ENCODE data around the gene ORAI3. TPM values are rescaled to one million over a fixed set of nuclear protein-coding genes. Genes with fewer than 3 reads are reported as not detected.

ORAI3 gene
- total and polyA plus RNA-seq, 2 of the 13 experiments (the other 11 are each of a cell fraction or from before 2014, with no cell fraction given): 11.4 to 32.0 TPM

GRCh38 chr16:30953511-30954124 lies 4.8 kb downstream of the ORAI3 start (continued):
- TF ChIP-seq ZNF687 (CRISPR knock-in tag; IDR thresholded peaks at IDR 0.05): peak; percentile 90
- TF ChIP-seq ZGPAT (CRISPR knock-in tag; IDR thresholded peaks at IDR 0.05): peak; percentile 33; the same call in 1 of the 2 replicates
- peak; percentile 90; the same call in 1 of the 2 replicates for TF ChIP-seq ZMAT3 (CRISPR knock-in tag; conservative IDR thresholded peaks at IDR 0.05)
- TF ChIP-seq GPN1 (CRISPR knock-in tag; IDR thresholded peaks at IDR 0.05; ENCODE audit: borderline replicate concordance): peak; percentile 29; the same call in 1 of the 2 replicates
- TF ChIP-seq ZNF614 (CRISPR knock-in tag; IDR thresholded peaks at IDR 0.05; ENCODE audit: borderline replicate concordance): peak; percentile 61; the same call in 1 of the 2 replicates
- TF ChIP-seq KMT2B (CRISPR knock-in tag; IDR thresholded peaks at IDR 0.05): peak; percentile 57; the same call in 1 of the 2 replicates
- TF ChIP-seq ZNF629 (CRISPR knock-in tag; conservative IDR thresholded peaks at IDR 0.05): 0 out of 2 replicates have a peak, but pooled peaks have one; percentile 6
- no peak for TF ChIP-seq SMAD1 (CRISPR knock-in tag; IDR thresholded peaks at IDR 0.05; ENCODE audit: borderline replicate concordance, low read depth)
- no peak for TF ChIP-seq SMYD3 (CRISPR knock-in tag; IDR thresholded peaks at IDR 0.05)
- TF ChIP-seq TBL1XR1 (IDR thresholded peaks at IDR 0.05; ENCODE audit: borderline replicate concordance, low read length, partially characterized antibody): peak; percentile 38
- TF ChIP-seq HIC2 (CRISPR knock-in tag; IDR thresholded peaks at IDR 0.05; ENCODE audit: low read depth): peak; percentile 76
- TF ChIP-seq ZFAT (CRISPR knock-in tag; conservative IDR thresholded peaks at IDR 0.05): peak; percentile 34; the same call in 1 of the 2 replicates
- no peak for TF ChIP-seq ZNF841 (CRISPR knock-in tag; IDR thresholded peaks at IDR 0.05; ENCODE audit: borderline replicate concordance)
- TF ChIP-seq ZBTB7B (CRISPR knock-in tag; IDR thresholded peaks at IDR 0.05): peak; percentile 92
- TF ChIP-seq THAP9 (CRISPR knock-in tag; IDR thresholded peaks at IDR 0.05; ENCODE audit: borderline replicate concordance): no peak; the same call in 1 of the 2 replicates
- TF ChIP-seq ZNF770 (CRISPR knock-in tag; IDR thresholded peaks at IDR 0.05): peak; percentile 76
